GM19455 (cell line): ENCODE measurements around the gene KRT14.
"Not testable (repeated sequence)": the region's sequence is repeated elsewhere in the genome, so short reads cannot be mapped to it uniquely, and the experiment has no call there.

Source experiments
- ATAC-seq: cut with Tn5 transposase; IDR thresholded peaks from one replicate; pipeline ENCODE4 v1.9.1; 2021; ENCODE audit not compliant: unreplicated experiment

Gene KRT14

GRCh38 chr17:41586863-41587495 is at the start of gene KRT14:
Gene KRT14 (minus strand): TSS chr17:41586895. CDS start chr17:41586834, 61 bp downstream.
- ATAC-seq = no peak

GRCh38 chr17:41635121-41636097 is 48.7 kb upstream of the KRT14 start:
- ATAC-seq = no peak

GRCh38 chr17:41634639-41635038 is 47.9 kb upstream of the KRT14 start:
- no peak for ATAC-seq

GRCh38 chr17:41633556-41634199 is 47.0 kb upstream of the KRT14 start:
- ATAC-seq = no peak

- ATAC-seq = no peak
Measured at GRCh38 chr17:41632482-41633105, 45.9 kb upstream of the KRT14 start.

GRCh38 chr17:41631898-41632285 is 45.2 kb upstream of the KRT14 start:
- ATAC-seq = no peak

GRCh38 chr17:41631025-41631897 is 44.6 kb upstream of the KRT14 start:
- ATAC-seq = no peak

GRCh38 chr17:41629826-41630670 is 43.4 kb upstream of the KRT14 start:
- no peak for ATAC-seq

- no peak for ATAC-seq
Measured at GRCh38 chr17:41629316-41629715, 42.6 kb upstream of the KRT14 start.

GRCh38 chr17:41628621-41629255 is 42.0 kb upstream of the KRT14 start:
- ATAC-seq = not testable (repeated sequence)

GRCh38 chr17:41628073-41628370 is 41.3 kb upstream of the KRT14 start:
- not testable (repeated sequence) for ATAC-seq

GRCh38 chr17:41627316-41628072 is 40.8 kb upstream of the KRT14 start:
- ATAC-seq = no peak

- not testable (repeated sequence) for ATAC-seq
Measured at GRCh38 chr17:41626914-41627295, 40.2 kb upstream of the KRT14 start.

GRCh38 chr17:41626028-41626913 is 39.6 kb upstream of the KRT14 start:
- not testable (repeated sequence) for ATAC-seq

- ATAC-seq = no peak
Measured at GRCh38 chr17:41625602-41626001, 38.9 kb upstream of the KRT14 start.

GRCh38 chr17:41624208-41625101 is 37.8 kb upstream of the KRT14 start, which contains the start of gene KRT17:
Gene KRT17 (minus strand): TSS chr17:41624575. CDS start chr17:41624509, 66 bp downstream.
- no peak for ATAC-seq
